ENCODE results near the gene SMAD1. TPM values are rescaled to one million over a fixed set of nuclear protein-coding genes. Genes with fewer than 3 reads are reported as not detected.

SMAD1 gene
- polyA plus RNA-seq, 1 donor (not counting 4 experiments of a cell fraction or from before 2014, with no cell fraction given) = 33.5 TPM

GRCh38 chr4:145487631-145488030 lies 6.0 kb downstream of the SMAD1 start:
- peaks cover 80% of the 10 kb centered on the region for H3K79me2 ChIP-seq (ENCODE audit: control insufficient read depth, insufficient read depth, low read length)
- H2AFZ ChIP-seq (ENCODE audit: control insufficient read depth, low read length) = no peak overlapping the region
- H3K4me2 ChIP-seq (ENCODE audit: control insufficient read depth, extremely low read depth, insufficient read depth, low read depth, low read length) = peak overlapping the region; percentile 45
- no peak overlapping the region for H3K27ac ChIP-seq (ENCODE audit: control insufficient read depth, insufficient read depth, low read length)
- H3K36me3 ChIP-seq (ENCODE audit: control insufficient read depth in 2 of 2, extremely low read depth in 1 of 2, insufficient read depth in 2 of 2, low read length in 2 of 2) = no peaks in the 10 kb centered on the region
- FAIRE-seq = no peak
- TF ChIP-seq CTCF (optimal IDR thresholded peaks at IDR 0.05 in 1 of 3, IDR thresholded peaks at IDR 0.05 in 1 of 3, conservative IDR thresholded peaks at IDR 0.05 in 1 of 3; ENCODE audit: extremely low read depth in 1 of 3, insufficient read depth in 2 of 3, low read length in 3 of 3) = no peak
- TF ChIP-seq EZH2 (IDR thresholded peaks at IDR 0.05; ENCODE audit: low read length) = no peak
- H3K9ac ChIP-seq (ENCODE audit: control insufficient read depth, extremely low read depth, insufficient read depth, low read length) = no peak overlapping the region
- no peaks in the 10 kb centered on the region for H4K20me1 ChIP-seq (ENCODE audit: control insufficient read depth, extremely low read depth, insufficient read depth, low read length)
- H3K9me3 ChIP-seq (ENCODE audit: control insufficient read depth, low read depth, low read length) = no peaks in the 10 kb centered on the region
- H3K4me3 ChIP-seq (ENCODE audit: control insufficient read depth in 2 of 3, extremely low read depth in 1 of 3, insufficient read depth in 2 of 3, low read depth in 1 of 3, low read length in 3 of 3) = peak overlapping the region in 1 of 3 experiments; percentile 2
- no peaks in the 10 kb centered on the region for H3K27me3 ChIP-seq (ENCODE audit: control insufficient read depth, extremely low read depth, insufficient read depth, low read length)
- H3K4me1 ChIP-seq (ENCODE audit: control insufficient read depth, extremely low read depth, insufficient read depth, low read length) = peaks cover 30% of the 10 kb centered on the region
- dilution Hi-C loops (cut with MboI; ENCODE audit: extremely low pct_ligation_motif_present, low sequenced_read_pairs) = no loop called here
- no peaks in the 10 kb centered on the region for H3K9me1 ChIP-seq (ENCODE audit: control insufficient read depth, extremely low read depth, insufficient read depth, low read length)
- no peak for DNase-seq (ENCODE audit: low read depth, low spot score)

- H3K36me3 ChIP-seq (ENCODE audit: control insufficient read depth in 2 of 2, extremely low read depth in 1 of 2, insufficient read depth in 2 of 2, low read length in 2 of 2) = no peaks in the 10 kb centered on the region
- H3K4me2 ChIP-seq (ENCODE audit: control insufficient read depth, extremely low read depth, insufficient read depth, low read depth, low read length) = no peak overlapping the region
- H2AFZ ChIP-seq (ENCODE audit: control insufficient read depth, low read length) = no peak overlapping the region
- peaks cover 29% of the 10 kb centered on the region for H3K4me1 ChIP-seq (ENCODE audit: control insufficient read depth, extremely low read depth, insufficient read depth, low read length)
- H4K20me1 ChIP-seq (ENCODE audit: control insufficient read depth, extremely low read depth, insufficient read depth, low read length) = no peaks in the 10 kb centered on the region
- no peaks in the 10 kb centered on the region for H3K27me3 ChIP-seq (ENCODE audit: control insufficient read depth, extremely low read depth, insufficient read depth, low read length)
- dilution Hi-C loops (cut with MboI; ENCODE audit: extremely low pct_ligation_motif_present, low sequenced_read_pairs) = no loop called here
- H3K4me3 ChIP-seq (ENCODE audit: control insufficient read depth in 2 of 3, extremely low read depth in 1 of 3, insufficient read depth in 2 of 3, low read depth in 1 of 3, low read length in 3 of 3) = no peak overlapping the region
- TF ChIP-seq EZH2 (IDR thresholded peaks at IDR 0.05; ENCODE audit: low read length) (no peak), CTCF (optimal IDR thresholded peaks at IDR 0.05 in 1 of 3, IDR thresholded peaks at IDR 0.05 in 1 of 3, conservative IDR thresholded peaks at IDR 0.05 in 1 of 3; ENCODE audit: extremely low read depth in 1 of 3, insufficient read depth in 2 of 3, low read length in 3 of 3) (no peak)
- H3K9me1 ChIP-seq (ENCODE audit: control insufficient read depth, extremely low read depth, insufficient read depth, low read length) = no peaks in the 10 kb centered on the region
- H3K9me3 ChIP-seq (ENCODE audit: control insufficient read depth, low read depth, low read length) = no peaks in the 10 kb centered on the region
- peaks cover 76% of the 10 kb centered on the region for H3K79me2 ChIP-seq (ENCODE audit: control insufficient read depth, insufficient read depth, low read length)
- H3K9ac ChIP-seq (ENCODE audit: control insufficient read depth, extremely low read depth, insufficient read depth, low read length) = no peak overlapping the region
- DNase-seq (ENCODE audit: low read depth, low spot score) = no peak
- no peak overlapping the region for H3K27ac ChIP-seq (ENCODE audit: control insufficient read depth, insufficient read depth, low read length)
- FAIRE-seq = no peak
Measured at GRCh38 chr4:145488310-145488709, 6.7 kb downstream of the SMAD1 start.

Data from keratinocyte (primary cell).